Measurements from ENCODE around the gene PRG3. TPM values are rescaled to one million over a fixed set of nuclear protein-coding genes. Genes with fewer than 3 reads are reported as not detected.

The PRG3 gene
- total and polyA plus RNA-seq, 9 of the 15 experiments (the other 6 are each of a cell fraction or from before 2014, with no cell fraction given), result 0.18 to 0.55 (median 0.38) TPM; not detected in 6

DNA sequence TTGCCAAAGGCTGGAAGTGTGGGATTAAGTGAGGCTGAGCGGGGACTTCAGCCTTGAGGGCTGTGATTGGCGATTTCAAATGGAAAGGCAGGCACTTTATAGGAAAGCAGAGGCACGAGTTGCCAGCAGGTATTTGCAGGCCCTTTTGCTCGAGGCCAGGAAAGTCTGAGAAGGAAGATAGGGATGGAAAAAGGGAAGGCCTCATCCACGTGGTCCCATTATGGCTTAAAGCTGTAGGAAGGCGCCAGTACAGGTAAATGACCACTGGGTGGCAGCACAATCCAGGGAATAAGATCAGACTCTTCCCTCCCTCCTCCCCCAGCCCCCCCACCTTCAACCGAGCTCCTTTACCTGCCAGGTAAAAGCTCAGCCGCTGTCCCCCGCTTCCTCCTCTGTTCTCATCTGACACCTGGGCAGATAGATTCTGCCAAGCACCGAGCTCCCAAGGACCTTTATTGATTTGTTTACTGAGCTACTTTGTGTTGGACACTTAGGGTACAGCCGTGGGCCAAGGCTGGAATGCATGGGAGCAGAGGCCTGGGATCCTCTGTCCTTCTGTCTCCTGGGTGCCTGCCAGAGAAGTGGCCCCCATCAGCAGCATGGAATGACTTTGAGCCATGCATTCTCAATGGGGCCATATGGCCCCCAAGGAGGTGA is 35.3 kb downstream of the PRG3 start (continued):
- TF ChIP-seq, protein P1, sequence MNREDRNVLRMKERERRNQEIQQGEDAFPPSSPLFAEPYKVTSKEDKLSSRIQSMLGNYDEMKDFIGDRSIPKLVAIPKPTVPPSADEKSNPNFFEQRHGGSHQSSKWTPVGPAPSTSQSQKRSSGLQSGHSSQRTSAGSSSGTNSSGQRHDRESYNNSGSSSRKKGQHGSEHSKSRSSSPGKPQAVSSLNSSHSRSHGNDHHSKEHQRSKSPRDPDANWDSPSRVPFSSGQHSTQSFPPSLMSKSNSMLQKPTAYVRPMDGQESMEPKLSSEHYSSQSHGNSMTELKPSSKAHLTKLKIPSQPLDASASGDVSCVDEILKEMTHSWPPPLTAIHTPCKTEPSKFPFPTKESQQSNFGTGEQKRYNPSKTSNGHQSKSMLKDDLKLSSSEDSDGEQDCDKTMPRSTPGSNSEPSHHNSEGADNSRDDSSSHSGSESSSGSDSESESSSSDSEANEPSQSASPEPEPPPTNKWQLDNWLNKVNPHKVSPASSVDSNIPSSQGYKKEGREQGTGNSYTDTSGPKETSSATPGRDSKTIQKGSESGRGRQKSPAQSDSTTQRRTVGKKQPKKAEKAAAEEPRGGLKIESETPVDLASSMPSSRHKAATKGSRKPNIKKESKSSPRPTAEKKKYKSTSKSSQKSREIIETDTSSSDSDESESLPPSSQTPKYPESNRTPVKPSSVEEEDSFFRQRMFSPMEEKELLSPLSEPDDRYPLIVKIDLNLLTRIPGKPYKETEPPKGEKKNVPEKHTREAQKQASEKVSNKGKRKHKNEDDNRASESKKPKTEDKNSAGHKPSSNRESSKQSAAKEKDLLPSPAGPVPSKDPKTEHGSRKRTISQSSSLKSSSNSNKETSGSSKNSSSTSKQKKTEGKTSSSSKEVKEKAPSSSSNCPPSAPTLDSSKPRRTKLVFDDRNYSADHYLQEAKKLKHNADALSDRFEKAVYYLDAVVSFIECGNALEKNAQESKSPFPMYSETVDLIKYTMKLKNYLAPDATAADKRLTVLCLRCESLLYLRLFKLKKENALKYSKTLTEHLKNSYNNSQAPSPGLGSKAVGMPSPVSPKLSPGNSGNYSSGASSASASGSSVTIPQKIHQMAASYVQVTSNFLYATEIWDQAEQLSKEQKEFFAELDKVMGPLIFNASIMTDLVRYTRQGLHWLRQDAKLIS (CRISPR knock-in tag; IDR thresholded peaks at IDR 0.05), result no peak
- TF ChIP-seq ZFPM2 (CRISPR knock-in tag; IDR thresholded peaks at IDR 0.05) (no peak), TCFL5 (CRISPR knock-in tag; conservative IDR thresholded peaks at IDR 0.05) (no peak), ELF1 (tag; IDR thresholded peaks at IDR 0.05) (no peak), CBX3 (IDR thresholded peaks at IDR 0.05; ENCODE audit: borderline replicate concordance in 1 of 2, low read length in 2 of 2) (no peak), PCBP1 (IDR thresholded peaks at IDR 0.05; ENCODE audit: low read depth, low read length, poor library complexity, severe bottlenecking) (no peak), ZNF263 (CRISPR knock-in tag; IDR thresholded peaks at IDR 0.05; ENCODE audit: borderline replicate concordance) (peak; percentile 62; the same call in 1 of the 2 replicates), MAFF (IDR thresholded peaks at IDR 0.05; ENCODE audit: low read length) (no peak), SRSF7 (optimal IDR thresholded peaks at IDR 0.05; ENCODE audit: low read depth, low read length) (no peak), TEAD2 (tag; IDR thresholded peaks at IDR 0.05) (no peak), ZNF316 (IDR thresholded peaks at IDR 0.05) (no peak), RAD51 (IDR thresholded peaks at IDR 0.05; ENCODE audit: borderline replicate concordance, low read depth) (peak; percentile 37; the same call in 1 of the 2 replicates), SAFB (IDR thresholded peaks at IDR 0.05; ENCODE audit: borderline replicate concordance, low read depth, low read length) (no peak)
- TF ChIP-seq, protein P2, sequence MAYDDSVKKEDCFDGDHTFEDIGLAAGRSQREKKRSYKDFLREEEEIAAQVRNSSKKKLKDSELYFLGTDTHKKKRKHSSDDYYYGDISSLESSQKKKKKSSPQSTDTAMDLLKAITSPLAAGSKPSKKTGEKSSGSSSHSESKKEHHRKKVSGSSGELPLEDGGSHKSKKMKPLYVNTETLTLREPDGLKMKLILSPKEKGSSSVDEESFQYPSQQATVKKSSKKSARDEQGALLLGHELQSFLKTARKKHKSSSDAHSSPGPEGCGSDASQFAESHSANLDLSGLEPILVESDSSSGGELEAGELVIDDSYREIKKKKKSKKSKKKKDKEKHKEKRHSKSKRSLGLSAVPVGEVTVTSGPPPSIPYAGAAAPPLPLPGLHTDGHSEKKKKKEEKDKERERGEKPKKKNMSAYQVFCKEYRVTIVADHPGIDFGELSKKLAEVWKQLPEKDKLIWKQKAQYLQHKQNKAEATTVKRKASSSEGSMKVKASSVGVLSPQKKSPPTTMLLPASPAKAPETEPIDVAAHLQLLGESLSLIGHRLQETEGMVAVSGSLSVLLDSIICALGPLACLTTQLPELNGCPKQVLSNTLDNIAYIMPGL (CRISPR knock-in tag; IDR thresholded peaks at IDR 0.05), result no peak
- TF ChIP-seq, protein P3, sequence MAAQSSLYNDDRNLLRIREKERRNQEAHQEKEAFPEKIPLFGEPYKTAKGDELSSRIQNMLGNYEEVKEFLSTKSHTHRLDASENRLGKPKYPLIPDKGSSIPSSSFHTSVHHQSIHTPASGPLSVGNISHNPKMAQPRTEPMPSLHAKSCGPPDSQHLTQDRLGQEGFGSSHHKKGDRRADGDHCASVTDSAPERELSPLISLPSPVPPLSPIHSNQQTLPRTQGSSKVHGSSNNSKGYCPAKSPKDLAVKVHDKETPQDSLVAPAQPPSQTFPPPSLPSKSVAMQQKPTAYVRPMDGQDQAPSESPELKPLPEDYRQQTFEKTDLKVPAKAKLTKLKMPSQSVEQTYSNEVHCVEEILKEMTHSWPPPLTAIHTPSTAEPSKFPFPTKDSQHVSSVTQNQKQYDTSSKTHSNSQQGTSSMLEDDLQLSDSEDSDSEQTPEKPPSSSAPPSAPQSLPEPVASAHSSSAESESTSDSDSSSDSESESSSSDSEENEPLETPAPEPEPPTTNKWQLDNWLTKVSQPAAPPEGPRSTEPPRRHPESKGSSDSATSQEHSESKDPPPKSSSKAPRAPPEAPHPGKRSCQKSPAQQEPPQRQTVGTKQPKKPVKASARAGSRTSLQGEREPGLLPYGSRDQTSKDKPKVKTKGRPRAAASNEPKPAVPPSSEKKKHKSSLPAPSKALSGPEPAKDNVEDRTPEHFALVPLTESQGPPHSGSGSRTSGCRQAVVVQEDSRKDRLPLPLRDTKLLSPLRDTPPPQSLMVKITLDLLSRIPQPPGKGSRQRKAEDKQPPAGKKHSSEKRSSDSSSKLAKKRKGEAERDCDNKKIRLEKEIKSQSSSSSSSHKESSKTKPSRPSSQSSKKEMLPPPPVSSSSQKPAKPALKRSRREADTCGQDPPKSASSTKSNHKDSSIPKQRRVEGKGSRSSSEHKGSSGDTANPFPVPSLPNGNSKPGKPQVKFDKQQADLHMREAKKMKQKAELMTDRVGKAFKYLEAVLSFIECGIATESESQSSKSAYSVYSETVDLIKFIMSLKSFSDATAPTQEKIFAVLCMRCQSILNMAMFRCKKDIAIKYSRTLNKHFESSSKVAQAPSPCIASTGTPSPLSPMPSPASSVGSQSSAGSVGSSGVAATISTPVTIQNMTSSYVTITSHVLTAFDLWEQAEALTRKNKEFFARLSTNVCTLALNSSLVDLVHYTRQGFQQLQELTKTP (IDR thresholded peaks at IDR 0.05; ENCODE audit: low read depth in 1 of 2, partially characterized antibody in 2 of 2), result no peak
- TF ChIP-seq, protein P4, sequence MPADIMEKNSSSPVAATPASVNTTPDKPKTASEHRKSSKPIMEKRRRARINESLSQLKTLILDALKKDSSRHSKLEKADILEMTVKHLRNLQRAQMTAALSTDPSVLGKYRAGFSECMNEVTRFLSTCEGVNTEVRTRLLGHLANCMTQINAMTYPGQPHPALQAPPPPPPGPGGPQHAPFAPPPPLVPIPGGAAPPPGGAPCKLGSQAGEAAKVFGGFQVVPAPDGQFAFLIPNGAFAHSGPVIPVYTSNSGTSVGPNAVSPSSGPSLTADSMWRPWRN (IDR thresholded peaks at IDR 0.05; ENCODE audit: low read depth), result no peak
- TF ChIP-seq, protein P5, sequence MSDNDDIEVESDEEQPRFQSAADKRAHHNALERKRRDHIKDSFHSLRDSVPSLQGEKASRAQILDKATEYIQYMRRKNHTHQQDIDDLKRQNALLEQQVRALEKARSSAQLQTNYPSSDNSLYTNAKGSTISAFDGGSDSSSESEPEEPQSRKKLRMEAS (CRISPR knock-in tag; IDR thresholded peaks at IDR 0.05), result peak; percentile 58

Data from K562 (cell line).